GM13976 (cell line): Measurements from ENCODE around the gene SLC35F3.

Source experiments
- DNase-seq: peaks from one replicate; pipeline ENCODE4 v3.0.0; 2012; ENCODE audit warnings: low spot score
- CTCF ChIP-seq: IDR thresholded peaks from 2 replicates; pipeline ENCODE4 v1.5.1; 2012; ENCODE audit warnings: borderline replicate concordance, mild to moderate bottlenecking; ENCODE audit not compliant: insufficient read depth; ENCODE audit errors: extremely low read depth, missing control alignments, control extremely low read depth
- in situ Hi-C: fragments of 300-500 bp; cut with MboI; formaldehyde crosslinking; loops from one replicate; pipeline ENCODE4 v1.12.0; 2022; ENCODE audit warnings: low sequenced_read_pairs, mixed read lengths, inconsistent platforms; ENCODE audit not compliant: unreplicated experiment

Gene SLC35F3

GRCh38 chr1:234231893-234232276 is 327.4 kb downstream of the SLC35F3 start:
- in situ Hi-C loops: no loop called here
- TF ChIP-seq CTCF: no peak
- no peak for DNase-seq

GRCh38 chr1:234234199-234234598 is 329.7 kb downstream of the SLC35F3 start:
- no peak for DNase-seq
- in situ Hi-C loops: no loop called here
- TF ChIP-seq CTCF: no peak

GRCh38 chr1:234235434-234235881 is 331.0 kb downstream of the SLC35F3 start:
- no peak for DNase-seq
- TF ChIP-seq CTCF: no peak
- in situ Hi-C loops: no loop called here

- TF ChIP-seq CTCF: no peak
- in situ Hi-C loops: no loop called here
Observed at GRCh38 chr1:234237393-234237792, 332.9 kb downstream of the SLC35F3 start.

GRCh38 chr1:234238060-234238459 is 333.6 kb downstream of the SLC35F3 start:
- no peak for DNase-seq
- in situ Hi-C loops: no loop called here
- no peak for TF ChIP-seq CTCF

More at GRCh38 chr1:234237393-234237792, 332.9 kb downstream of the SLC35F3 start:
- no peak for DNase-seq

GRCh38 chr1:234239515-234239914 is 335.0 kb downstream of the SLC35F3 start:
- in situ Hi-C loops: no loop called here
- TF ChIP-seq CTCF: no peak

GRCh38 chr1:234239936-234240335 is 335.5 kb downstream of the SLC35F3 start:
- no peak for TF ChIP-seq CTCF
- DNase-seq: no peak
- in situ Hi-C loops: no loop called here

More at GRCh38 chr1:234239515-234239914, 335.0 kb downstream of the SLC35F3 start:
- DNase-seq: no peak
